ENCODE data around the gene MYO5C. TPM values are rescaled to one million over a fixed set of nuclear protein-coding genes. Genes with fewer than 3 reads are reported as not detected.
A peak's percentile ranks its signal among the peaks of the same experiment; 100 is the strongest.

The MYO5C gene
- total and polyA plus RNA-seq, 2 of the 13 experiments (the other 11 are each of a cell fraction or from before 2014, with no cell fraction given): 15.7 to 23.7 TPM

- no peak for TF ChIP-seq RORA (CRISPR knock-in tag; IDR thresholded peaks at IDR 0.05)
Measured at GRCh38 chr15:52247461-52247860, 48.1 kb downstream of the MYO5C start (continued).

GRCh38 chr15:52246686-52247431, 48.7 kb downstream of the MYO5C start:
- DNase-seq (ENCODE audit: low spot score) (no peak), ATAC-seq (no peak), FAIRE-seq (no peak)
- in situ Hi-C loops (cut with HindIII; ENCODE audit: extremely low pct_ligation_motif_present, low pct_unique_long_range_greater_than_20kb) (no loop called here), intact Hi-C loops (cut with micrococcal nuclease; ENCODE audit: unreplicated experiment) (no loop called here)
- ChIA-PET CTCF (ENCODE audit: low intra/inter-chr PET ratio, low total read pairs) (no interaction called here), POLR2A (no interaction called here)
- H3K27ac ChIP-seq (ENCODE audit: extremely low read length, insufficient read depth, low read length): no peak overlapping the region
- TF ChIP-seq ZNF530 (CRISPR knock-in tag; IDR thresholded peaks at IDR 0.05; ENCODE audit: low read depth) (no peak), CEBPB (IDR thresholded peaks at IDR 0.05; ENCODE audit: borderline replicate concordance, low read depth, low read length) (peak; percentile 49; the same call in 1 of the 2 replicates), NR2F6 (IDR thresholded peaks at IDR 0.05) (no peak), NR2F6 (CRISPR knock-in tag; IDR thresholded peaks at IDR 0.05) (no peak), ZBTB21 (CRISPR knock-in tag; IDR thresholded peaks at IDR 0.05) (no peak)
- H3K4me1 ChIP-seq (ENCODE audit: insufficient read depth, low read length): peaks cover 8% of the 10 kb centered on the region; the same call in 1 of the 2 replicates
- no peak overlapping the region for H3K9ac ChIP-seq (ENCODE audit: insufficient read depth, low read depth, low read length)
- H3K27me3 ChIP-seq (ENCODE audit: control insufficient read depth in 1 of 2, insufficient read depth in 2 of 2, low read length in 2 of 2): no peaks in the 10 kb centered on the region
- no peaks in the 10 kb centered on the region for H4K20me1 ChIP-seq (ENCODE audit: insufficient read depth, low read length)
- no peak overlapping the region for H3K4me2 ChIP-seq (ENCODE audit: low read depth, low read length)
- no peak overlapping the region for H3K4me3 ChIP-seq (replicated peaks in 1 of 3; ENCODE audit: insufficient read depth in 1 of 3, low read depth in 2 of 3, low read length in 3 of 3)
- H3K36me3 ChIP-seq (replicated peaks in 1 of 2; ENCODE audit: control insufficient read depth in 1 of 2, insufficient read depth in 2 of 2, low read length in 2 of 2): peaks cover 23 to 81% of the 10 kb centered on the region in 2 experiments
- no peak overlapping the region for H2AFZ ChIP-seq (ENCODE audit: low read length)
- WGBS (ENCODE audit: low lambda C conversion rate): 97% methylated on average over 15 of the region's 16 CpGs
- no peaks in the 10 kb centered on the region for H3K79me2 ChIP-seq (ENCODE audit: insufficient read depth, low read length)
- H3K9me3 ChIP-seq (ENCODE audit: low read length): no peaks in the 10 kb centered on the region
- no TSS peak for BruUV-seq (replicated peaks)
